Stimulated activated CD8-positive, alpha-beta memory T cell treated with anti-CD3 and anti-CD28 coated beads, Interleukin-12 subunit alpha, Interleukin-12 subunit beta, amount 100 ng/mL, for 1 hour (primary cell): ENCODE data around the gene PLEKHA6.
"Not testable (repeated sequence)": the region's sequence is repeated elsewhere in the genome, so short reads cannot be mapped to it uniquely, and the experiment has no call there.

Experiments
- DNase-seq: peaks from one replicate; pipeline ENCODE4 v3.0.0-alpha.2; 2020; ENCODE audit warnings: low read depth

PLEKHA6 gene

DNA sequence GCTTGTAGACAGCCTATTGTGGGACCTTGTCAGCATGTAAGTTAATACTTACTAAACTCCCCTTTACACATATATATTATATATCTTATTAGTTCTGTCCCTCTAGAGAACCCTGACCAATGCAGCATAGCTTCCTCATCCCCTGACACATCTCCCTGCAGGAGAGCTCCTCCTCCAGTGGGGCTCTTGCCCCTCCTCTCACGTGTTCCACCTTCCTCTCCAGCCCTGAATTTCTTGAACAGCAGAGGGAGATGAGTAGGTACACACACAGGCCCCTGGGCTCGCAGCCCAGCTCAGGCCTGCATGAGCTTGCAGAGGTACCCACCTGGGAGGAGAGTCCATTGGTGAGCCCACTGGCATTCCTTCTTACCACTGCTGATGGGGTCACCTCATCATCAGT is 118.7 kb downstream of the PLEKHA6 start:
- DNase-seq = no peak

DNA sequence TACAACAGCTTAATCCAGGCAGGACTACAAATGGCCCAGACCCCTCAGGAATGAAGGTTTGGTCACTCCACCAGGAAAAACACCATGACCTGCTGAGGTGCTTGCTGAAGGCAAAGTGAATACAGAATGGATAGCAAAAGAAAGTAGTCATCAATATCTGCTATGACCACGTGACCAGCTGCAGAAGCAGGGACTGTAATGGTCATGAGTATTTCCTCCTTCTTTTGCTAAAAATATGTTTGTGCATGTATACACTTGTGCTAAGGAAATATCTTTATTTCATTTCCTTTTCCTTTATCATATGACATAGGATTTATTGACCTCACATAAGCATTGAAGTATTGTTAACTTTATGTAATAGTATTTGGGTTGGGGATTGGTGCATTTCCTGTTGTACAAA is 119.5 kb downstream of the PLEKHA6 start:
- DNase-seq = no peak

DNA sequence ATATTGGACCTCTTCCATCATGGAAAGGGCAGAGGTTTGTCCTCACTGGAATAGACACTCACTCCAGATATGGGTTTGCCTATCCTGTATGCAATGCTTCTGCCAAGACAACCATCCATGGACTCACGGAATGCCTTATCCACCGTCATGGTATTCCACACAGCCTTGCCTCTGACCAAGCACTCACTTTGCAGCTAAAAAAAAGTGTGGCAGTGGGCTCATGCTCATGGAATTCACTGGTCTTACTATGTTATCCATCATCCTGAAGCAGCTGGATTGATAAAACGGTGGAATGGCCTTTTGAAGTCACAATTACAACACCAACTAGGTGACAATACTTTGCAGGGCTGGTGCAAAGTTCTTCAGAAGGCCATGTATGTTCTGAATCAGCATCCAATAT is 120.3 kb downstream of the PLEKHA6 start:
- not testable (repeated sequence) for DNase-seq

GRCh38 chr1:204238520-204238919 is 121.2 kb downstream of the PLEKHA6 start:
- not testable (repeated sequence) for DNase-seq

- not testable (repeated sequence) for DNase-seq
Observed at GRCh38 chr1:204237515-204237914, 122.2 kb downstream of the PLEKHA6 start.

DNA sequence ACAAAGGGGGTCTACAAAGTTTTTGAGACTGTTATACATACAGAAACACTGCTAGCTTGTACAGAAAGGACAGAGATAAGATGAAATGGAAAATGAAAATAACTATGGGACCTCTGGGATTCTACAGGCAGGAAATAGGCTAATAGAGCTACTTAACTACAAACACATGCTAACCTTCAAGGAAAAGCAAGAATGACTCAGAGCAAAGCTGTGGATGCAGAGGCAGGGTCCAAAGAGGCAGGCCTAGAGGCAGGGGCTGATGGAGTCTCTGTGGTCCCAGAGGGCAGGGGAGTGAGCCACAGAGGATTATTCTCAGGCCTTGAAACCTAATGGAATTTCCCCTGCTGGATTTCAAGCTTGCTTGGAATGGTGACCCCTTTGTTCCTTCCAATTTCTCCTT is 127.2 kb downstream of the PLEKHA6 start:
- DNase-seq = no peak

DNA sequence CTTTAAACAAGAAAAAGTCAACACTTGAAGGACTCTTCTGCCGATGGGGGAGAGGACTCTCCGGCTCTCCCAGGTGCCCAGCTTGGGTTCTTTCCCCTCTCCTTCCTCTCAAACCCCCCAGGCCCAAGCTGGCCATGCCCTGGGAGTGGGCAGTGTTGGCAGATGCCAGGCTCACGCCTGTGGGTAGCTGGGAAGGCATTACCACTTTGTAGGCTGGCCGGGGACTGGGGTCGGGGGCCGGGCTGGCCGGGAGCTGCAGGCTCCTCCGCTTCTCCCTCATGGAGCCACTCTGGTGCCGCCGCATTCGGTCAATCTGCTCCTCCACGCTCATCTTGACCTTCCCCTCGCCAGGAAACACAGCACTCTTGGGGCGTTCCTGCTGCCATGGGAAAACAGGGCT is 129.5 kb downstream of the PLEKHA6 start:
- DNase-seq = no peak

GRCh38 chr1:204228896-204229295 is 130.8 kb downstream of the PLEKHA6 start:
- DNase-seq = no peak

- no peak for DNase-seq
Observed at GRCh38 chr1:204227996-204228785, 131.5 kb downstream of the PLEKHA6 start.

GRCh38 chr1:204227351-204227750 is 132.4 kb downstream of the PLEKHA6 start:
- no peak for DNase-seq

GRCh38 chr1:204225841-204226735 is 133.6 kb downstream of the PLEKHA6 start:
- DNase-seq = no peak

GRCh38 chr1:204224655-204225054 is 135.1 kb downstream of the PLEKHA6 start:
- no peak for DNase-seq

DNA sequence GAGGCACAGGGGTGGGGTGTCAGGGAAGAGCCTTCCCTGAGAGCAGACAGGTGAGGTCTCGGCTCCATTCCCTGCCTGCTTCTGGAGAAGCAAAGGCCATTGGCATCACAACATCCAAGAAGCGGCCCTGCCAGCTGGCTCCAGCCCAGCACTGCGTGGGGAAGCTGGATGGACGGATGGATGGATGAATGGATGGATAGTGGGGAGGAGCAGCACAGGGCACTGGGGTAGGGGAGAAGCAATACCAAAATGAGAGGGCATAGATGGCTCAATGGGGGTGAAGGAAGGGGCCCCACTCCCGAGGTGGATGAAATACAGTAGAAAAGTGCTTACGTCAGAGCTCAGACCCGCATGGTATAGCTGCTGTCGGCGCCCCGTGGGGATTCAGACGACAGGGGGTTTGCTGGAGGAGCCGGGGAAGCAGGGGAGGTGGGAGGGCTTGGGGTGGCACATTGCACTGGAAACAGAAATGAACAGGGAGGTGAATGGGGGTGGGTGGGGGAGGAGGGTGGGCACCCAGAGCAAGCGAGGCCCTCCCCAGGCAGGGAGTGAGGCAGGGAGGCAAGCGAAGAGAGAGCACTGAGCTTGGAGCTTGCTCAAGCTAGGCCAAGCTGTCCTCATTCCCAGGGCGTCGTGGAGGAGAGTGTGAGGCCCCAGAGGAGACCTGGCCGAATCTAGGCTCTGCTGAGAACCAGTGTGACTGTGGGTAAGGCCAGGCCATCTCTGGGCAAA is 136.4 kb downstream of the PLEKHA6 start:
- DNase-seq = no peak

DNA sequence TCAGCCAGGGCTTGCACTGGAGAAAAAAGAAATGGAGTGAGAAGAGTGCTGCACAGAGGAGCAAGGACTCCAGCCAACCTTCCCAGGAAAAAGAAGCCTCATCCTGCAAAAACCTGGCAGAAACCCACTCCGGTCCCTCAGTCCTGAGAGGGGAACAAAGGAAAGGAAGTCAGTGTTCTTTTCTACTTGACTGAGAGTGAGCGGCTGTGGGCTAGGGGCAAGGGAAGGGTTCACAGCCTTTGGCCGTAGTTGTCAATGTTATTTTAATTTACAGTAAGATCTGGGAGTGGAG is 137.0 kb downstream of the PLEKHA6 start:
- no peak for DNase-seq

DNA sequence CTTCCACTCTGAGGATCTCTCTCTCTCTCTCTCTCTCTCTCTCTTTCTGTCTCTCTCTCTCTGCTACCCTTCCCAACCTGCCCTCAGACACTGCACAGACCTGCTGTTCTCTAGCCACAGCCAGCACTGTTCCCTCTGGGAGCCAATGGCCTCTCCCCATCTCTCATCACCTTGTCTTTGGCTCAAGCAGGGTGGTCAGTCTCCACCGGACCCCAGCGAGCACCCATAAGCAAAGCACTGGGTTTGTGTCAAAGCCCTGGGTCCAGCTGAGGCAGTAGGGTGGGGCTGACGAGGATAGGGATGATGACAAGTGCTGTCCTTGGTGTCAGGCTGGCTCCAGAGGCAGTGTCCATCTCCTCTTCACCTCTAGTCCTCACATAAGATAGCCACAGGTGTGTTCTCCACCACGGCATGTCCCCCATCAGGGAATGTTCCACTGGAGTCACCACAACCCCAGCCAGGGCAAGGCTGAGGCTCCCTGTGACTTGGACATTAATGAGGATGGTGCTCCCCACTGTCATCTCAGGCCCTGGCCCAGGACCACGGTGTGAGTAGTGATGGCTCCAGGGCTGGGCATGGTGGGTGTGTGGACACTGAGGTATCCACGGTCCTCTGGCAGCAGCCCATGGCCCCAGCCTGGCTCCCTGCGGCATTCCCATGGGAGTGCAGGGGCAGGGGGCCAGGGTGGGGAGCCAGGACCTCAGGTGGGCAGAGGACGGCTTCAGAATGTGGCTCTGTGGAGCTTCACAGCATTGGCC is 137.5 kb downstream of the PLEKHA6 start:
- DNase-seq = no peak

DNA sequence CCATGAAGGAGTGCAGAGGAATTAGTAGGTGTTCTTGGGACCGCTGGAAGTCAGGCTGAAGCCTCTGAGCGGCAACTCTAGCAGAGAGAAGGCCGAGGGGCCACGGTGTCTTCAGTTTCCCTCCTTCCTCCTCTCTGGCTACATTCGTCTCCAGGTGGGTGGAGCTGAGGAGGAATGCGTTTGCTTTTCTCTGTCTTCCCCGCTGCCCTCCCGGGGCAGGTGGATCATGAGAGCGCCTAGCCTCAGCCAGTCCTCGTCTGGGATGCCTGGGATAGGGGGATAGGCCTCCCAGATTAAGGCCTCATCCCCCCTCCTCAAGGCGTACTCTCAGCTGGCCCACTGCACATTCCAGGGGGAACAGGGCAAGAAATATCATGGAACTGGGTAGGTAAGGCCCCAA is 138.5 kb downstream of the PLEKHA6 start:
- DNase-seq = no peak

GRCh38 chr1:204219971-204220616 is 139.6 kb downstream of the PLEKHA6 start:
- DNase-seq = no peak

- no peak for DNase-seq
Observed at GRCh38 chr1:204218552-204218951, 141.2 kb downstream of the PLEKHA6 start.

GRCh38 chr1:204217648-204218000 is 142.1 kb downstream of the PLEKHA6 start:
- no peak for DNase-seq

DNA sequence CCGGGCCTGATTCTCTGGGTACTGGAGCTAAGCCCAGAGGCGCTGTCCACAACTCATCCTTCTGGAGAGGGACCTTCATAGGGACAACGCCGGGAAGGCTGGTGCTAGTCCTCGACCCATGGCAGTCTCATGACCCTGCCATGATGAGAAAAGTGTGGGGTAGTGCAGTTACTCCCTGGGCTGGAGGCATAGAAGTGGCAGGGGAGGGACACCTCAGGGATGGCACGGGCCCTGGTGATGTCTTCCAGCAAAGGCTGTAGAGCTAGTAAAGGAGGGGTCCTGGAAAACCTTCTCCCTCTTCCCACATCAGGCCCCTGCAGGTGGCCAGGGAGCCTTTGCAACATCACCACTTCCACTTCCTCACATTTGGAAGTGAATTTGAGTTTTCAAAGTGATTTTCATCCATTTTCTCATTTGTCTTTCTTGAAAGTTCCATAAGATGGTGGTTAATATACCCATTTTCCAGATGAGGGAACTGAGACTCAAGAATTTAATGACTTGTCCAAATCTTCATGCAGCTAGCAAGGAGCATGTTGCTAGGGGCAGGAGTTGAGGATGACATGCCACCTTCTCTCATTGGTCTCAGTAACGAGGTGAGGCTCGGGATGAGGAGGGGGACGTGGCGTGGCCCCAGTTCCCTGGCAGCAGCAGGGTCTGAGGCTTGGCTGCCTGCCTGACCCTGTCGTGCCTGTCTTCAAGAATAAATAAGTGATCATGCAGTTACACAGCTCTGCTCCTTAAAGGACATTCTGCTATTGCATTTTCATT is 142.7 kb downstream of the PLEKHA6 start:
- no peak for DNase-seq

- no peak for DNase-seq
Observed at GRCh38 chr1:204216236-204216635, 143.5 kb downstream of the PLEKHA6 start.
